Activated CD4-positive, CD25-positive, alpha-beta regulatory T cell treated with anti-CD3 and anti-CD28 coated beads, Interleukin-2, amount 50 U/mL, for 24 hours (primary cell): ENCODE measurements around the gene ELMO1.

Experiments
- ATAC-seq, 2 donors: fragments of 150-1000 bp; cut with Tn5 transposase; one replicate each; pipeline ENCODE4 v1.10.0; 2021; ENCODE audit warnings: mild to moderate bottlenecking in 1 of 2, moderate library complexity in 1 of 2

ELMO1 gene

GRCh38 chr7:37462138-37462537 is 13.5 kb upstream of the ELMO1 start:
- ATAC-seq = no peak

- ATAC-seq = no peak
These were observed 6.4 kb upstream of the ELMO1 start for GRCh38 chr7:37455081-37455480.

GRCh38 chr7:37452346-37452745 is 3.7 kb upstream of the ELMO1 start:
- ATAC-seq = no peak

- no peak for ATAC-seq
These were observed 1.4 kb upstream of the ELMO1 start for GRCh38 chr7:37450035-37450434.

GRCh38 chr7:37449621-37450020 is 957 bp upstream of the ELMO1 start:
- ATAC-seq = no peak

GRCh38 chr7:37448011-37448635 is 541 bp downstream of the ELMO1 start:
- peak; percentile 15 to 27 for ATAC-seq

- ATAC-seq = no peak
These were observed 2.3 kb downstream of the ELMO1 start for GRCh38 chr7:37446371-37446770.

GRCh38 chr7:37445790-37446189 is 2.9 kb downstream of the ELMO1 start:
- no peak for ATAC-seq

GRCh38 chr7:37445064-37445723 is 3.5 kb downstream of the ELMO1 start:
- no peak for ATAC-seq

- no peak for ATAC-seq
These were observed 5.0 kb downstream of the ELMO1 start for GRCh38 chr7:37443627-37444026.

- ATAC-seq = no peak
These were observed 6.4 kb downstream of the ELMO1 start for GRCh38 chr7:37442268-37442667.

GRCh38 chr7:37441816-37442215 is 6.8 kb downstream of the ELMO1 start:
- ATAC-seq = no peak

- no peak for ATAC-seq
These were observed 7.3 kb downstream of the ELMO1 start for GRCh38 chr7:37441386-37441760.

- peak; percentile 59 to 71 for ATAC-seq
These were observed 7.8 kb downstream of the ELMO1 start for GRCh38 chr7:37440738-37441385.

- peak in 1 of 2 donors; percentile 21 for ATAC-seq
These were observed 9.0 kb downstream of the ELMO1 start for GRCh38 chr7:37439653-37440026.

GRCh38 chr7:37438906-37439652 is 9.6 kb downstream of the ELMO1 start:
- ATAC-seq = no peak

GRCh38 chr7:37435156-37435855 is 13.4 kb downstream of the ELMO1 start:
- ATAC-seq = no peak

GRCh38 chr7:37434529-37434928 is 14.1 kb downstream of the ELMO1 start:
- ATAC-seq = no peak

GRCh38 chr7:37433166-37433565 is 15.5 kb downstream of the ELMO1 start:
- no peak for ATAC-seq

- peak; percentile 21 to 64 for ATAC-seq
These were observed 16.3 kb downstream of the ELMO1 start for GRCh38 chr7:37432281-37432920.

- ATAC-seq = no peak
These were observed 17.3 kb downstream of the ELMO1 start for GRCh38 chr7:37431413-37431812.

GRCh38 chr7:37430640-37431039 is 18.0 kb downstream of the ELMO1 start:
- no peak for ATAC-seq
